ENCODE measurements around the gene TRIP13. TPM values are rescaled to one million over a fixed set of nuclear protein-coding genes. Genes with fewer than 3 reads are reported as not detected.
"Not testable (repeated sequence)": the region's sequence is repeated elsewhere in the genome, so short reads cannot be mapped to it uniquely, and the experiment has no call there.

Gene TRIP13
- total and polyA plus RNA-seq, 2 of the 4 experiments (the other 2 are of a cell fraction): 17.1 to 35.5 TPM

DNA sequence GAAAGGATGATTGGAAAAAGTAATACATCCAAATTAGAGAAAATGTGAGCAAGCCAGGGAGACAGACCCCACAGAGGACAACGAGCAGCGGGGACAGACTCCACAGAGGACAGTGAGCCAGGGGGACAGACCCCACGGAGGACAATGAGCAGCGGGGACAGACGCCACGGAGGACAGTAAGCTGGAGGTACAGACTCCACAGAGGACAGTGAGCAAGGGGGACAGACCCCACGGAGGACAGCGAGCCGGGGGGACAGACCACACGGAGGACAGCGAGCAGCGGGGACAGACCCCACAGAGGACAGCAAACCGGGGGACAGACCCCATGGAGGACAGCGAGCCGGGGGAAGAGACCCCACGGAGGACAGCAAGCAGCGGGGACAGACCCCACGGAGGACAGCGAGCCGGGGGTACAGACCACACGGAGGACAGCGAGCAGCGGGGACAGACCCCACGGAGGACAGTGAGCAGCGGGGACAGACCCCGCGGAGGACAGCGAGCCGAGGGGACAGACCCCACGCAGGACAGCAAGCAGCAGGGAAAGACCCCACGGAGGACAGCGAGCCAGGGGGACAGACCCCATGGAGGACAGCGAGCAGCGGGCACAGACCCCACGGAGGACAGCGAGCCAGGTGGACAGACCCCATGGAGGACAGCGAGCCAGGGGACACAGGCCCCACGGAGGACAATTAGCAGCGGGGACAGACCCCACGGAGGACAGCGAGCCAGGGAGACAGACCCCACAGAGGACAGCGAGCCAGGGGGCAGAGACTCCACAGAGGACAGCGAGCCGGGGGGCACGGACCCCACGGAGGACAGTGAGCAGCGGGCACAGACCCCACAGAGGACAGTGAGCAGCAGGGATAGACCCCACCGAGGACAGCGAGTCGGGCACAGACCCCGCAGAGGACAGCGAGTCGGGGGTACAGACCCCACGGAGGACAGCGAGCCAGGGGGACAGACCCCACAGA lies 40.0 kb upstream of the TRIP13 start:
- Histone ChIP-seq H3K9me1 (ENCODE audit: insufficient read depth, low read length) (peaks cover 10% of the 10 kb centered on the region), H2AK5ac (ENCODE audit: low read depth, low read length) (no peak overlapping the region), H4K5ac (ENCODE audit: low read depth, low read length) (no peak overlapping the region), H3K79me1 (ENCODE audit: low read depth in 1 of 2, low read length in 2 of 2) (no peaks in the 10 kb centered on the region), H3K36me3 (ENCODE audit: control insufficient read depth, insufficient read depth, low read length) (no peaks in the 10 kb centered on the region), H3K4ac (ENCODE audit: low read depth, low read length) (no peak overlapping the region), H2BK20ac (ENCODE audit: low read depth, low read length) (no peak overlapping the region), H4K20me1 (ENCODE audit: insufficient read depth, low read length) (peaks cover 13% of the 10 kb centered on the region), H2BK5ac (ENCODE audit: low read depth, low read length, poor library complexity, severe bottlenecking) (no peak overlapping the region), H2BK120ac (ENCODE audit: low read depth, low read length) (no peak overlapping the region), H2BK15ac (ENCODE audit: low read depth, low read length) (no peak overlapping the region), H3K56ac (ENCODE audit: extremely low read depth, insufficient read depth, low read length) (no peak overlapping the region), H3K4me1 (ENCODE audit: control insufficient read depth, insufficient read depth, low read length) (no peaks in the 10 kb centered on the region), H3K27me3 (ENCODE audit: control insufficient read depth, insufficient read depth, low read length) (peaks cover 5% of the 10 kb centered on the region; the same call in 1 of the 2 replicates), H3K27ac (ENCODE audit: insufficient read depth, low read length) (no peak overlapping the region), H3K9me3 (ENCODE audit: control insufficient read depth, insufficient read depth, low read length) (no peaks in the 10 kb centered on the region), H3K4me2 (ENCODE audit: low read depth, low read length) (no peak overlapping the region), H4K91ac (ENCODE audit: insufficient read depth, low read depth, low read length) (no peak overlapping the region), H3K14ac (replicated peaks; ENCODE audit: low read depth, low read length) (no peak overlapping the region), H3K4me3 (ENCODE audit: insufficient read depth, low read depth, low read length) (no peak overlapping the region), H3K9ac (ENCODE audit: low read depth, low read length) (no peak overlapping the region), H2AFZ (replicated peaks; ENCODE audit: low read length, poor library complexity) (no peak overlapping the region), H3K23ac (ENCODE audit: low read depth, low read length) (no peak overlapping the region), H3K18ac (ENCODE audit: low read depth, low read length) (no peak overlapping the region), H2AK9ac (replicated peaks; ENCODE audit: low read depth, low read length, poor library complexity) (no peak overlapping the region), H4K8ac (ENCODE audit: low read depth in 2 of 2, low read length in 2 of 2) (no peak overlapping the region)
- ATAC-seq (ENCODE audit: low read depth) (no peak), DNase-seq (no peak)
- ChIA-PET POLR2A (ENCODE audit: unreplicated experiment) (no interaction called here), CTCF (no interaction called here)
- in situ Hi-C loops (cut with MboI; ENCODE audit: low sequenced_read_pairs) (no loop called here), intact Hi-C loops (cut with micrococcal nuclease) (no loop called here), dilution Hi-C loops (cut with HindIII; ENCODE audit: low sequenced_read_pairs, unreplicated experiment) (no loop called here)
- BruUV-seq (replicated peaks): no TSS peak
- 89% methylated on average over 39 of the region's 55 CpGs; no CpG with 5 or more reads in 1 of the 2 experiments for WGBS, 2 experiments (ENCODE audit: extremely low coverage in 2 of 2, insufficient read length in 1 of 2)
- no peak for TF ChIP-seq CHD1 (IDR thresholded peaks at IDR 0.05; ENCODE audit: low read depth, low read length)

- H3K4me3 ChIP-seq (ENCODE audit: insufficient read depth, low read depth, low read length); H3K27ac ChIP-seq (ENCODE audit: insufficient read depth, low read length); H2AK9ac ChIP-seq (replicated peaks; ENCODE audit: low read depth, low read length, poor library complexity); H4K8ac ChIP-seq (ENCODE audit: low read depth in 2 of 2, low read length in 2 of 2); H3K56ac ChIP-seq (ENCODE audit: extremely low read depth, insufficient read depth, low read length); H2BK120ac ChIP-seq (ENCODE audit: low read depth, low read length); H3K4me1 ChIP-seq (ENCODE audit: control insufficient read depth, insufficient read depth, low read length); H2BK15ac ChIP-seq (ENCODE audit: low read depth, low read length); H3K9me3 ChIP-seq (ENCODE audit: control insufficient read depth, insufficient read depth, low read length); H2BK20ac ChIP-seq (ENCODE audit: low read depth, low read length); H3K18ac ChIP-seq (ENCODE audit: low read depth, low read length); H2AFZ ChIP-seq (replicated peaks; ENCODE audit: low read length, poor library complexity); POLR2A ChIA-PET (ENCODE audit: unreplicated experiment); H3K27me3 ChIP-seq (ENCODE audit: control insufficient read depth, insufficient read depth, low read length); H3K23ac ChIP-seq (ENCODE audit: low read depth, low read length); intact Hi-C loops (cut with micrococcal nuclease); H2AK5ac ChIP-seq (ENCODE audit: low read depth, low read length); H3K4me2 ChIP-seq (ENCODE audit: low read depth, low read length); ATAC-seq (ENCODE audit: low read depth); H3K4ac ChIP-seq (ENCODE audit: low read depth, low read length); dilution Hi-C loops (cut with HindIII; ENCODE audit: low sequenced_read_pairs, unreplicated experiment); H3K9me1 ChIP-seq (ENCODE audit: insufficient read depth, low read length); H3K9ac ChIP-seq (ENCODE audit: low read depth, low read length); H3K36me3 ChIP-seq (ENCODE audit: control insufficient read depth, insufficient read depth, low read length); H4K91ac ChIP-seq (ENCODE audit: insufficient read depth, low read depth, low read length); DNase-seq; H2BK5ac ChIP-seq (ENCODE audit: low read depth, low read length, poor library complexity, severe bottlenecking); H3K79me1 ChIP-seq (ENCODE audit: low read depth in 1 of 2, low read length in 2 of 2); CTCF ChIA-PET; H3K14ac ChIP-seq (replicated peaks; ENCODE audit: low read depth, low read length); BruUV-seq (replicated peaks); H4K5ac ChIP-seq (ENCODE audit: low read depth, low read length); in situ Hi-C loops (cut with MboI; ENCODE audit: low sequenced_read_pairs): not testable (repeated sequence)
- 76% methylated on average over 4 of the region's 18 CpGs; no CpG with 5 or more reads in 1 of the 2 experiments for WGBS, 2 experiments (ENCODE audit: extremely low coverage in 2 of 2, insufficient read length in 1 of 2)
- H4K20me1 ChIP-seq (ENCODE audit: insufficient read depth, low read length): peaks cover 13% of the 10 kb centered on the region
Observed at GRCh38 chr5:853416-854090, 39.1 kb upstream of the TRIP13 start.

Data from IMR-90 (cell line).